Fibroblast of lung (primary cell): ENCODE data around the gene DYSF. TPM values are rescaled to one million over a fixed set of nuclear protein-coding genes. Genes with fewer than 3 reads are reported as not detected.

Experiments
- DNase-seq, 2 donors: peaks; one replicate each; pipeline versions ENCODE4 v3.0.0 to v3.0.0-alpha.2; 2010; ENCODE audit warnings: low read depth in 2 of 2
- H2AFZ ChIP-seq: 2 replicates; pipeline ENCODE4 v1.5.1; 2012; ENCODE audit warnings: low read length, control low read depth, inconsistent platforms
- H3K27ac ChIP-seq: 2 replicates; pipeline ENCODE4 v1.5.1; 2011; ENCODE audit warnings: low read length, control low read depth; ENCODE audit not compliant: insufficient read depth
- H3K27me3 ChIP-seq: 2 replicates; pipeline ENCODE4 v1.5.1; 2011; ENCODE audit warnings: mild to moderate bottlenecking, low read length; ENCODE audit not compliant: control insufficient read depth, insufficient read depth
- H3K36me3 ChIP-seq: 2 replicates; pipeline ENCODE4 v1.5.1; 2011; ENCODE audit warnings: low read length; ENCODE audit not compliant: control insufficient read depth, insufficient read depth
- H3K4me1 ChIP-seq: 2 replicates; pipeline ENCODE4 v1.5.1; 2011; ENCODE audit warnings: low read length; ENCODE audit not compliant: control insufficient read depth, insufficient read depth; ENCODE audit errors: extremely low read depth
- H3K4me2 ChIP-seq: 2 replicates; pipeline ENCODE4 v1.5.1; 2011; ENCODE audit warnings: low read length, control low read depth; ENCODE audit not compliant: insufficient read depth; ENCODE audit errors: extremely low read depth
- H3K4me3 ChIP-seq, 4 experiments: fragments of 200-600 bp in 1 of 4; sonication (generic) in 1 of 4; replicated peaks in 1 of 4; 2 replicates each; pipeline ENCODE4 v1.5.1; 2011 to 2016; ENCODE audit warnings: low read length in 4 of 4, low read depth in 3 of 4, mild to moderate bottlenecking in 3 of 4, control low read depth in 2 of 4, inconsistent platforms in 1 of 4, mixed read lengths in 1 of 4; ENCODE audit not compliant: insufficient read depth in 1 of 4; ENCODE audit errors: control extremely low read depth in 1 of 4
- H3K79me2 ChIP-seq: 2 replicates; pipeline ENCODE4 v1.5.1; 2012; ENCODE audit warnings: mild to moderate bottlenecking, low read length, inconsistent platforms; ENCODE audit not compliant: control insufficient read depth, insufficient read depth
- H3K9ac ChIP-seq: 2 replicates; pipeline ENCODE4 v1.5.1; 2011; ENCODE audit warnings: mild to moderate bottlenecking, low read length, control low read depth; ENCODE audit not compliant: insufficient read depth
- H3K9me3 ChIP-seq: 2 replicates; pipeline ENCODE4 v1.5.1; 2012; ENCODE audit warnings: low read depth, low read length; ENCODE audit not compliant: control insufficient read depth, insufficient read depth
- H4K20me1 ChIP-seq: 2 replicates; pipeline ENCODE4 v1.5.1; 2011; ENCODE audit warnings: low read length; ENCODE audit not compliant: control insufficient read depth, insufficient read depth; ENCODE audit errors: extremely low read depth
- EZH2 ChIP-seq: IDR thresholded peaks from 2 replicates; pipeline ENCODE4 v1.5.1; 2012; ENCODE audit warnings: low read length, control low read depth, mild to moderate bottlenecking; ENCODE audit errors: missing control alignments
- polyA plus RNA-seq, 2 donors: library from polyadenylated mRNA; depleted of rRNA in 1 of 2; stranded (reverse) in 1 of 2; unstranded in 1 of 2; fragments of >200 nt; gene quantifications; 2 replicates each; pipeline ENCODE4 v1.2.1, GENCODE V29; 2011 to 2012; ENCODE audit warnings: missing spikeins in 1 of 2
- total RNA-seq: library from RNA; depleted of rRNA; stranded (reverse); fragments of >200 nt; gene quantifications from 2 replicates; pipeline ENCODE4 v1.2.1, GENCODE V29; 2014
- TF ChIP-seq, protein P1 (sequence below), 2 donors: IDR thresholded peaks in 1 of 2; conservative IDR thresholded peaks in 1 of 2; 1 replicate in 1 of 2; 2 replicates in 1 of 2; pipeline ENCODE4 v1.5.1; 2011 to 2012; ENCODE audit warnings: low read length in 2 of 2, control low read depth in 1 of 2, inconsistent platforms in 1 of 2, low read depth in 1 of 2, mild to moderate bottlenecking in 1 of 2

Gene DYSF
- total and polyA plus RNA-seq, 2 donors (not counting 1 experiment from before 2014, with no cell fraction given) = under 0.01 to 0.67 TPM

DNA sequence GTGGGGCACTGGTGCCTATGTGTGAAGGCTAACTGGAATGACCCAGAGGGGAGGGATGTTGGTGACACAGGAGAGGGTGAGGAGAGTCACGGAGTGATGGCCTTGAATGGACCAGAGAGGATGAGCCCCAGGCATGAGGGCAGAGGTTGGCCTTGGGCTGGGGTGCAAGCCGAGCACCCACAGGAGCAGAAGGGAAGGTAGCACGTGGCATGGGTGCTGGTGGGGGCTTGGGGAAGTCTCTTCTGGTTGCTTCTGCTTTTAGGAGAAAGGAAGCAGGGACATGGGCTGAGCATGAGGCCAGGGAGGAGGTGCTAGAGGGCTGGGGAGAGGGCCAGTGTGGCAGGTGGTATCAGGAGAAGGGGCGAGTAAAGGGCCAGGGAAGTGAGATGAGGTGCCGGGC, 183.8 kb downstream of the DYSF start:
- H3K9me3 ChIP-seq = no peaks in the 10 kb centered on the region
- no peaks in the 10 kb centered on the region for H4K20me1 ChIP-seq
- DNase-seq = no peak
- H3K27ac ChIP-seq = no peak overlapping the region
- TF ChIP-seq, protein P1, sequence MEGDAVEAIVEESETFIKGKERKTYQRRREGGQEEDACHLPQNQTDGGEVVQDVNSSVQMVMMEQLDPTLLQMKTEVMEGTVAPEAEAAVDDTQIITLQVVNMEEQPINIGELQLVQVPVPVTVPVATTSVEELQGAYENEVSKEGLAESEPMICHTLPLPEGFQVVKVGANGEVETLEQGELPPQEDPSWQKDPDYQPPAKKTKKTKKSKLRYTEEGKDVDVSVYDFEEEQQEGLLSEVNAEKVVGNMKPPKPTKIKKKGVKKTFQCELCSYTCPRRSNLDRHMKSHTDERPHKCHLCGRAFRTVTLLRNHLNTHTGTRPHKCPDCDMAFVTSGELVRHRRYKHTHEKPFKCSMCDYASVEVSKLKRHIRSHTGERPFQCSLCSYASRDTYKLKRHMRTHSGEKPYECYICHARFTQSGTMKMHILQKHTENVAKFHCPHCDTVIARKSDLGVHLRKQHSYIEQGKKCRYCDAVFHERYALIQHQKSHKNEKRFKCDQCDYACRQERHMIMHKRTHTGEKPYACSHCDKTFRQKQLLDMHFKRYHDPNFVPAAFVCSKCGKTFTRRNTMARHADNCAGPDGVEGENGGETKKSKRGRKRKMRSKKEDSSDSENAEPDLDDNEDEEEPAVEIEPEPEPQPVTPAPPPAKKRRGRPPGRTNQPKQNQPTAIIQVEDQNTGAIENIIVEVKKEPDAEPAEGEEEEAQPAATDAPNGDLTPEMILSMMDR (conservative IDR thresholded peaks at IDR 0.05 in 1 of 2, IDR thresholded peaks at IDR 0.05 in 1 of 2; ENCODE audit: low read depth in 1 of 2, low read length in 2 of 2) = no peak
- TF ChIP-seq EZH2 = no peak
- no peak overlapping the region for H3K9ac ChIP-seq
- no peaks in the 10 kb centered on the region for H3K4me1 ChIP-seq
- H3K4me3 ChIP-seq = no peak overlapping the region
- H3K27me3 ChIP-seq = no peaks in the 10 kb centered on the region
- no peaks in the 10 kb centered on the region for H3K79me2 ChIP-seq
- no peaks in the 10 kb centered on the region for H3K36me3 ChIP-seq
- H2AFZ ChIP-seq = no peak overlapping the region
- H3K4me2 ChIP-seq = no peak overlapping the region

- DNase-seq = no peak
- no peak overlapping the region for H3K4me2 ChIP-seq
- H3K4me1 ChIP-seq = no peaks in the 10 kb centered on the region
- H3K9me3 ChIP-seq = no peaks in the 10 kb centered on the region
- TF ChIP-seq, protein P1 (conservative IDR thresholded peaks at IDR 0.05 in 1 of 2, IDR thresholded peaks at IDR 0.05 in 1 of 2; ENCODE audit: low read depth in 1 of 2, low read length in 2 of 2) = no peak
- TF ChIP-seq EZH2 = no peak
- no peak overlapping the region for H2AFZ ChIP-seq
- no peaks in the 10 kb centered on the region for H3K36me3 ChIP-seq
- H3K27ac ChIP-seq = no peak overlapping the region
- H3K4me3 ChIP-seq = no peak overlapping the region
- H3K27me3 ChIP-seq = no peaks in the 10 kb centered on the region
- H4K20me1 ChIP-seq = no peaks in the 10 kb centered on the region
- H3K9ac ChIP-seq = no peak overlapping the region
- no peaks in the 10 kb centered on the region for H3K79me2 ChIP-seq
Measured at GRCh38 chr2:71637736-71638135, 184.4 kb downstream of the DYSF start.

- Histone ChIP-seq H3K36me3 (no peaks in the 10 kb centered on the region), H3K27ac (no peak overlapping the region), H3K27me3 (no peaks in the 10 kb centered on the region), H3K4me1 (no peaks in the 10 kb centered on the region), H3K4me2 (no peak overlapping the region), H3K9ac (no peak overlapping the region), H3K9me3 (no peaks in the 10 kb centered on the region), H3K79me2 (no peaks in the 10 kb centered on the region), H3K4me3 (no peak overlapping the region), H4K20me1 (no peaks in the 10 kb centered on the region), H2AFZ (no peak overlapping the region)
- TF ChIP-seq, protein P1 (conservative IDR thresholded peaks at IDR 0.05 in 1 of 2, IDR thresholded peaks at IDR 0.05 in 1 of 2; ENCODE audit: low read depth in 1 of 2, low read length in 2 of 2) = no peak
- no peak for TF ChIP-seq EZH2
- DNase-seq = no peak
Measured at GRCh38 chr2:71639735-71640134, 186.4 kb downstream of the DYSF start.
